ENCODE measurements around the gene UGT1A7.

UGT1A7 gene

DNA sequence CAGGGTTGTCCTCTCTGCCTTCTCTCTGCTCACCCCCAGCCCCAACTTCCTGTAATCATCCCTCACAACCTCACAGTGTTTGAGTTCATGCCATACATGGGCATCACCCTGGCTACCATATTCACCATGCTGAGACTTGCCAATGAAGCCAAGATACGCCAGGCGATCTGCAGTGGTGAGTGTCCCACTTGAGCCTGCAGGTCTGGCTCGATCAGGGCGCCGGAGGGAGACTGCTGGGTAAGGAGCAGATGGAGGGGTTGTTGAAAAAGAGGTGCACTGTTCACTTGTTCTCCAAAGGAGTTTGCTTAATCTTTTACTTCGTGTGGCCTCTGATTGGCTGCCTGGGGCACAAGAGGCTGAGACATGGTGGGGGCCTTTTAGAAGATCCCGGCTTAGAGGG lies 111.0 kb downstream of the UGT1A7 start:
- TF ChIP-seq, protein P1, sequence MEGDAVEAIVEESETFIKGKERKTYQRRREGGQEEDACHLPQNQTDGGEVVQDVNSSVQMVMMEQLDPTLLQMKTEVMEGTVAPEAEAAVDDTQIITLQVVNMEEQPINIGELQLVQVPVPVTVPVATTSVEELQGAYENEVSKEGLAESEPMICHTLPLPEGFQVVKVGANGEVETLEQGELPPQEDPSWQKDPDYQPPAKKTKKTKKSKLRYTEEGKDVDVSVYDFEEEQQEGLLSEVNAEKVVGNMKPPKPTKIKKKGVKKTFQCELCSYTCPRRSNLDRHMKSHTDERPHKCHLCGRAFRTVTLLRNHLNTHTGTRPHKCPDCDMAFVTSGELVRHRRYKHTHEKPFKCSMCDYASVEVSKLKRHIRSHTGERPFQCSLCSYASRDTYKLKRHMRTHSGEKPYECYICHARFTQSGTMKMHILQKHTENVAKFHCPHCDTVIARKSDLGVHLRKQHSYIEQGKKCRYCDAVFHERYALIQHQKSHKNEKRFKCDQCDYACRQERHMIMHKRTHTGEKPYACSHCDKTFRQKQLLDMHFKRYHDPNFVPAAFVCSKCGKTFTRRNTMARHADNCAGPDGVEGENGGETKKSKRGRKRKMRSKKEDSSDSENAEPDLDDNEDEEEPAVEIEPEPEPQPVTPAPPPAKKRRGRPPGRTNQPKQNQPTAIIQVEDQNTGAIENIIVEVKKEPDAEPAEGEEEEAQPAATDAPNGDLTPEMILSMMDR (IDR thresholded peaks at IDR 0.05; ENCODE audit: poor library complexity, severe bottlenecking), result no peak
- Histone ChIP-seq H3K36me3 (ENCODE audit: low read depth) (no peaks in the 10 kb centered on the region), H3K27ac (ENCODE audit: poor library complexity, severe bottlenecking) (no peak overlapping the region), H3K9me3 (ENCODE audit: severe bottlenecking) (no peaks in the 10 kb centered on the region), H3K4me1 (ENCODE audit: insufficient read depth, poor library complexity, severe bottlenecking) (no peaks in the 10 kb centered on the region), H3K27me3 (ENCODE audit: insufficient read depth, poor library complexity, severe bottlenecking) (no peaks in the 10 kb centered on the region), H3K4me3 (ENCODE audit: severe bottlenecking) (no peak overlapping the region)
- ATAC-seq (ENCODE audit: low read depth), result no peak
- no peak for DNase-seq (ENCODE audit: low spot score)

DNA sequence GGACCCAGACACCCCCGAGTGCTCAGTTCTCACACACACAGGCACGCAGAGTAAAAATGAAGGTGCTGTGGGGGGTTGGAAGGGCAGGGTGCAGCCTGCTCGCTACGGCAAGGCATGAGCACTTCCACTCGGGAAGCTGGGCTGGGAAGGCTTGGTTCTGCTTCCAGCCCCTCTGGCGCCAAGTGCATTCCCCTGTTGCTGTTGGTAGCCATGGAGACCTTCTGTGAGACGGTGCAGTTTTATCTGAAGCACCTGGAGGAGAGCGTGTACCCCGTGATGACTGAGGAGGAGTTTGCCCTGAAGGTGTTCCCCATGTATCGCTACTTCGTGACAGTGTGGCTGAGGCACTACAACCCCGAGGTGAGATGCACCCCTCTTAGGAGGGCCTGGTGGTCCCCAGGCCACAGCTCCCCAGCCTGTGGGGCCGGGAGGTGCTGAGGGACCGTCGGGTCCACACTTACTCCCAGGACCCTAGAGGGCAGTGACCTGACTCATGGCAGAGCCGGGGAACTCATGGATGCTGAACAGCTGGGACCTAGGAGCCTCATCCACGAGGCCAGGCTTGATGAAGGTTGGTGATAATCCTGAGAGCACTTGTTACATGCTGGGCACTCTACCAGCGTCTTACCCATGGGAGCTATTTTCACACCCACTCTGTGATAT lies 111.9 kb downstream of the UGT1A7 start:
- Histone ChIP-seq H3K4me3 (ENCODE audit: severe bottlenecking) (no peak overlapping the region), H3K36me3 (ENCODE audit: low read depth) (no peaks in the 10 kb centered on the region), H3K27me3 (ENCODE audit: insufficient read depth, poor library complexity, severe bottlenecking) (no peaks in the 10 kb centered on the region), H3K9me3 (ENCODE audit: severe bottlenecking) (no peaks in the 10 kb centered on the region), H3K4me1 (ENCODE audit: insufficient read depth, poor library complexity, severe bottlenecking) (no peaks in the 10 kb centered on the region), H3K27ac (ENCODE audit: poor library complexity, severe bottlenecking) (no peak overlapping the region)
- ATAC-seq (ENCODE audit: low read depth) (no peak), DNase-seq (ENCODE audit: low spot score) (no peak)
- TF ChIP-seq, protein P1 (IDR thresholded peaks at IDR 0.05; ENCODE audit: poor library complexity, severe bottlenecking), result no peak

DNA sequence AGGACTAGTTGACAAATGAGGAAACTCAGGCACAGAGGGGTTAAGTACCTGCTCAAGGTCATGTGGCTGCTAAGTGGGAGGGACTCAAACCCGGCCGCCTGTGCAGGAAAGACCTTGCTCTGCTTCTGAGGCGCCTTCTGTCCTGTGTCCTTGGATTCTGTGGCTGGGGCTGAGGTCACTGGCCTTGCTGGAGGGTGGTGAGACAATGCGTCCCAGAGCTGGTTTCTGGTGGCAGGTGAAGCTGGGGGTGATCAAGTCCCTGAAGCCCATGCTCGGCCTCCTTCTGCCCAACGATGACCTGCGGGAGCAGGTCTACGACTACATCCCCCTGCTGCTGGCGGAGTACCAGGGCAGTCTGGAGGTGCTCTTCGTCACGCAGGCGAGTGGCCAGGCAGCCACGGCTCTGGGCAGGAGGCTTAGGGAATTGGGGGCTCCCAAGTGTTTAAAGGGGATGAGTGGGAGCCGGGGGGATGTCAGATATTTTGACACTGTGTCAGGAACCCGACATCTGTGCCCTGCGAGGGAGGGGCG lies 112.5 kb downstream of the UGT1A7 start:
- DNase-seq (ENCODE audit: low spot score), result no peak
- Histone ChIP-seq H3K27me3 (ENCODE audit: insufficient read depth, poor library complexity, severe bottlenecking) (no peaks in the 10 kb centered on the region), H3K4me3 (ENCODE audit: severe bottlenecking) (no peak overlapping the region)

DNA sequence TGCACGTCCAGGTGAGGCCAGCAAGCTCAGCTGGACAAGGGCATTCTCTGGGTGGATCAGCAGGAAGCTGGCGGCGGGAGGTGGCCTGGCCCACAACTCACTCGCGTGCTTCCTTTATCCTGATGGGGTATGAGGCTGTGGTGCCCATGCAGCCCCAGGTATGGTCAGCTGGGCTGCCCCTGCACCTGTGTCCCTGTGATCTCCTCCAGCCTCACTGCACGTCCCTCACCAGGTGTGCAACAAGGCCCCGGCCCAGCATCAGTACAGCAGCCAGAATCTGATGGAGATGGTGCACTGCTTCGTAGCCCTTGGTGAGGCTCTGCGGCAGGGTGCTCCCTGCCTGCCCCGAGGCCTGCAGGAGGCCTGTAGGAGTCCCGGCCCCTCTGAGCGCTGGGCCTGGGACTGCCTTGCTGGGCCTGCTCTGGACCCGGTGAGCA lies 114.1 kb downstream of the UGT1A7 start:
- H3K9me3 ChIP-seq (ENCODE audit: severe bottlenecking), result no peaks in the 10 kb centered on the region
- DNase-seq (ENCODE audit: low spot score) (no peak), ATAC-seq (ENCODE audit: low read depth) (no peak)
- no peaks in the 10 kb centered on the region for H3K27me3 ChIP-seq (ENCODE audit: insufficient read depth, poor library complexity, severe bottlenecking)
- no peak overlapping the region for H3K27ac ChIP-seq (ENCODE audit: poor library complexity, severe bottlenecking)
- no peaks in the 10 kb centered on the region for H3K4me1 ChIP-seq (ENCODE audit: insufficient read depth, poor library complexity, severe bottlenecking)
- H3K4me3 ChIP-seq (ENCODE audit: severe bottlenecking), result no peak overlapping the region
- no peaks in the 10 kb centered on the region for H3K36me3 ChIP-seq (ENCODE audit: low read depth)
- TF ChIP-seq, protein P1 (IDR thresholded peaks at IDR 0.05; ENCODE audit: poor library complexity, severe bottlenecking), result no peak

More for the DNA sequence above, 112.5 kb downstream of the UGT1A7 start:
- TF ChIP-seq, protein P1 (IDR thresholded peaks at IDR 0.05; ENCODE audit: poor library complexity, severe bottlenecking), result no peak
- Histone ChIP-seq H3K4me1 (ENCODE audit: insufficient read depth, poor library complexity, severe bottlenecking) (no peaks in the 10 kb centered on the region), H3K27ac (ENCODE audit: poor library complexity, severe bottlenecking) (no peak overlapping the region), H3K9me3 (ENCODE audit: severe bottlenecking) (no peaks in the 10 kb centered on the region), H3K36me3 (ENCODE audit: low read depth) (no peaks in the 10 kb centered on the region)
- no peak for ATAC-seq (ENCODE audit: low read depth)

DNA sequence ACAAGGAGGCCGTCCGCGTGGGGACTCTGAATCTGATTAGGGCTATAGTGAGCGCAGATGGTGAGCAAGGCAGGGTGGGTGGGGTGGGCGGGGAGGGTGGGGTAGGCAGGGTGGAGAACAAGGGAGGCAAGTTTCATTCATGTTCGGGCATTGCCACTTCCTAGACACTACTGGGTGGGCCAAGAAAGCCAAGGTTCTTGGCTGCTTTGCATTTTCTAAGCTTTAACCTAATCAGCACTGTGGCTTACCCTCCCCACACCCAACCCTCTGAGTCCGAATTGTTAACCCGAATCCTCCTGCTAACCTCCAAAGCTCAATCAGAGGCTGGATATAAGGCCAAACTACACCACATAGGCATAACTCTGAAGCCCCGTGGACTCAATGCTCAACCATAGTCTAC lies 114.6 kb downstream of the UGT1A7 start:
- H3K9me3 ChIP-seq (ENCODE audit: severe bottlenecking), result no peaks in the 10 kb centered on the region
- no peaks in the 10 kb centered on the region for H3K36me3 ChIP-seq (ENCODE audit: low read depth)
- DNase-seq (ENCODE audit: low spot score) (no peak), ATAC-seq (ENCODE audit: low read depth) (no peak)
- no peaks in the 10 kb centered on the region for H3K27me3 ChIP-seq (ENCODE audit: insufficient read depth, poor library complexity, severe bottlenecking)
- TF ChIP-seq, protein P1 (IDR thresholded peaks at IDR 0.05; ENCODE audit: poor library complexity, severe bottlenecking), result no peak
- H3K4me1 ChIP-seq (ENCODE audit: insufficient read depth, poor library complexity, severe bottlenecking), result no peaks in the 10 kb centered on the region
- H3K4me3 ChIP-seq (ENCODE audit: severe bottlenecking), result no peak overlapping the region
- no peak overlapping the region for H3K27ac ChIP-seq (ENCODE audit: poor library complexity, severe bottlenecking)
